ENCODE measurements around the gene STAT4.

GRCh38 chr2:191086706-191087105 is 64.1 kb downstream of the STAT4 start:
- TF ChIP-seq CTCF (IDR thresholded peaks at IDR 0.05), result no peak
- TF ChIP-seq POLR2A (IDR thresholded peaks at IDR 0.05), result no peak
